Measurements from ENCODE around the gene CHRNB1.

Gene CHRNB1

DNA sequence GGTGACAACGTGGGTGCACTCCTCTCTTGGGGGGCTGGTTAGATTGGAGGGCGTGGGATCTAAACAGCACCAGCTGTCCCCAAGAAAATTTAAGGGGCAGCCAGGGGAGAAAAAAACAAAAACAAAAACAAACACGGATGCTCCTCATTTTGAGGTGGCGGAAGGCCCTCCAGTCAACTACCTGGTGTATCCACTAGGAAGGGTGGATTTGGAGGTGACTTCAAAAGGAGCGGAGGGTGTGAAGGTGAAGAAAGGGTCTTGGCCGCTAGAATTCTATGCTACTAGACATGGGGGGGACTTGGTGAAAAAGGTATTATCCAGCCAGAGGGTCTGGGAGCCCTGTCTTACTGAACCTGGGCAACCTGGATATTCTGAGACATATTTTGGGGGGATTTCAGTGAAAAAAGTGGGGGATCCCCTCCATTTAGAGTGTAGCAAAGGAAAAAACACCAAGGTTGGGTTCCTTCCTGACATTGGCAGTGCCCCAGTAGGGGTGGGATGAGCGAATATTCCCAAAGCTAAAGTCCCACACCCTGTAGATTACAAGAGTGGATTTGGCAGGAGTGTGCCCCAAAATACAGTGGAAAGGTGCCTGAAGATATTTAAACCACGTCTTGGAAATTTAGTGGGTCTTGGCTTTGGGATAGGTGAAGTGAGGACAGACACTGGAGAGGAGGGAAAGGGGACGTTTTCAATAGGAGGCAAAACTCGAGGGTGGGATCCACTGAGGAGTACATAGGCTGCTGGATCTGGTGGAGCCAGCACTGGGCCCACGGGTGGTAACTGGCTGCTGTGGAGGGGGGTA lies 6.0 kb upstream of the CHRNB1 start:
- DNase-seq, result no peak

DNA sequence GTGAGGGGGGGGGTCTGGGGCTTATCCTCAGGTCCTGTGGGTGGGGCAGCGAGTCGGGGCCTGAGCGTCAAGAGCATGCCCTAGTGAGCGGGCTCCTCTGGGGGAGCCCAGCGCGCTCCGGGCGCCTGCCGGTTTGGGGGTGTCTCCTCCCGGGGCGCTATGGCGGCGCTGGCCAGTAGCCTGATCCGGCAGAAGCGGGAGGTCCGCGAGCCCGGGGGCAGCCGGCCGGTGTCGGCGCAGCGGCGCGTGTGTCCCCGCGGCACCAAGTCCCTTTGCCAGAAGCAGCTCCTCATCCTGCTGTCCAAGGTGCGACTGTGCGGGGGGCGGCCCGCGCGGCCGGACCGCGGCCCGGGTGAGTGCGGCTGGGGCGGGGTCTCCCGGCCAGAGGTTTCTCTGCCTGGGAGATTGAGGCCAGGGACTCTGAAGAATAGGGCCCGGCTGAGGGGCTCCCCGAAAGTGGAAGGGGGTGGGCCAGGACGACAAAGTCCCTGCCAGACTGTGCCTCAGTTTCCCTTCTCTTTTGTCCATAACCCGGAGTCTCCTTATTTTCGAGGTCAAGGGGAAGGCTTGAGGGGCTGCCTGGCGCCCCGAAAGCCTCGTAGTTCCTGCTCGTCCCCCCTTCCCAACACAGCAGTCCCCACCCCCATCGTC lies 5.3 kb upstream of the CHRNB1 start, which contains the start of gene FGF11:
FGF11 (plus strand) TSS at position 51 of the 651 bp plus-strand sequence; CDS start at position 160, 109 bp downstream.
- no peak for DNase-seq

DNA sequence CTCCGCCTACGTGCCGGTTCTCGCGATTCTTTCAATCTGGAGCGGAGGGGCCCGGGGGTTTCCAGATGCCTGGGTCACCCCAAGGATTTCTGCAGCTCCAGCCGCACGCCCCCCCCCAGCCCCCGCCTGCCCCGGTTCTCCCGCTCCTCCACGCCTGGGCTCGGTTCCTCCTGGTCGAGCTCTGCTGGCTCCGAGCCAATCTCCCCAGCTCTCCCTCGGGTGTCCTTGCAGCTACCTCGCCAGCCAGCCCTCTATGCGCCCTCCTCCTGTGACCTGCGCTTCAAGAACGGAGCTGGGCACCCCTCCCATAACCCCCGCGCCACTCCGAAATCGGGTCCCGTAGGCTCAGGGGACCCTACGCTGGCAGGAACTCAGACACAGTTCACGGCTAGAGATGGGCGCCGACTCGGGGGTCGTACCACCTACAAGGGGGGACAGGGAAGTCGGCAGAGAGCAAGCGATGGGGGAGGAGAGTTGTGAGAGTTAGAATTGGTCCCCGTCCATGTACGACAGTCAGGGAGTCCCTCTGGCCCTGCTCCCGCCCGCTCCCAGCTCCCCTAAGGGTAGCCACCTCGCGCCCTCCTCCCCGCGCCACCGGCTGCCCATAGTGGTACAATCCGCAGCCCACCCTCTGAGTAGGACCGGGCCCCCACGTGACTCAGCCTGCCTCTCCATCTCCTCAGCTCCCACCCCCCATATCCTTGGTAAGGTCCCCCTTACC lies 4.6 kb upstream of the CHRNB1 start:
- peak; percentile 59 for DNase-seq

DNA sequence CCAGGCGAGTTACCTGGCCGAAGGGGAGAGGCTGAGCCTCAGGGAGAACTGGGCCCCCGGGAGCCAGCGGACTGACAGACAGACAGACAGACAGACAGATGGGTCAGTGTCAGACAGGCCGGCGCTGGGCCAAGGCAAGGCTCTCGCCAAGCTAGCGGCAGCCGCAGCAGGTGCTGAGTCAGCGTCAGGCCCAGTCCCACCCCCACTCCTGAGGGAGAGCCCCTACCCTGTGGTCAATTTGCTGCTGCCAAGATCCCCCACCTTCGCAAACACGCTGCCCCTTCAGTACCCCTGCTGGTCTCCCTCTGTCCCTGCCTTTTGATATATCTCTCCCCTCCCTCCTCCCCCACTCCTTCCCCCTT lies 4.0 kb upstream of the CHRNB1 start:
- peak; percentile 59 for DNase-seq

DNA sequence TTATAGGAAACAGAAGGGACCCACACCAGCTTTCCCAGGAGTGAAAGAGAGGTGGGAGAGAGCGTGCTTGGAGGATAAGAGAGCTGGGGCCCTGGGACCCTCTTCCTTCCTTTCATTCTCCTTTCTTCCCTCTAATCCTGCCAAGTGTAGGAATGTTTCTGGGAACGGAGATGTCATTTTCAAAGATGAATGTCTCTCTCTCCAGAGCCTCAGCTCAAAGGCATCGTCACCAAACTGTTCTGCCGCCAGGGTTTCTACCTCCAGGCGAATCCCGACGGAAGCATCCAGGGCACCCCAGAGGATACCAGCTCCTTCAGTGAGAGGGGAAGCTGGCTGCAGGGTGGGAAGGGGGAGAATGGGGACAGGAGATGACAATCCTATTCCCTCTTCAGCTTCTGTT lies 3.6 kb upstream of the CHRNB1 start:
- no peak for DNase-seq

DNA sequence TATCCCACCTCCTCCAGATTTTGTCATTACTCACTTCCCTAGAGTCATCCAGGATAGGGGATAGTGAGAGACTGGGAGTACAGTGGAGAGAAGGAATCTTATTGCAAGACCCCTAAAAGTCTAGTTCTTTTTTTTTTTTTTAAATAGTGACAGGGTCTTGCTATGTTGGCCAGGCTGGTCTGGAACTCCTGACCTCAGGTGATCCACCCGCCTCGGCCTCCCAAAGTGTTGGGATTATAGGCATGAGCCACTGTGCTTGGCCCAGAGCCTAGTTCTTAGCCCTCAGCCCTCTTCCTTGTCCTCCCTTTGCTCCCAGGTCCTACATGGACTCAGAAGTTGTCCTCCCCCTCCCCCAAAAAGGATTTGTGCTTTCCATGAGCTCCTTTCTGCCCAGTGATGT lies 2.7 kb upstream of the CHRNB1 start:
- DNase-seq, result no peak

DNA sequence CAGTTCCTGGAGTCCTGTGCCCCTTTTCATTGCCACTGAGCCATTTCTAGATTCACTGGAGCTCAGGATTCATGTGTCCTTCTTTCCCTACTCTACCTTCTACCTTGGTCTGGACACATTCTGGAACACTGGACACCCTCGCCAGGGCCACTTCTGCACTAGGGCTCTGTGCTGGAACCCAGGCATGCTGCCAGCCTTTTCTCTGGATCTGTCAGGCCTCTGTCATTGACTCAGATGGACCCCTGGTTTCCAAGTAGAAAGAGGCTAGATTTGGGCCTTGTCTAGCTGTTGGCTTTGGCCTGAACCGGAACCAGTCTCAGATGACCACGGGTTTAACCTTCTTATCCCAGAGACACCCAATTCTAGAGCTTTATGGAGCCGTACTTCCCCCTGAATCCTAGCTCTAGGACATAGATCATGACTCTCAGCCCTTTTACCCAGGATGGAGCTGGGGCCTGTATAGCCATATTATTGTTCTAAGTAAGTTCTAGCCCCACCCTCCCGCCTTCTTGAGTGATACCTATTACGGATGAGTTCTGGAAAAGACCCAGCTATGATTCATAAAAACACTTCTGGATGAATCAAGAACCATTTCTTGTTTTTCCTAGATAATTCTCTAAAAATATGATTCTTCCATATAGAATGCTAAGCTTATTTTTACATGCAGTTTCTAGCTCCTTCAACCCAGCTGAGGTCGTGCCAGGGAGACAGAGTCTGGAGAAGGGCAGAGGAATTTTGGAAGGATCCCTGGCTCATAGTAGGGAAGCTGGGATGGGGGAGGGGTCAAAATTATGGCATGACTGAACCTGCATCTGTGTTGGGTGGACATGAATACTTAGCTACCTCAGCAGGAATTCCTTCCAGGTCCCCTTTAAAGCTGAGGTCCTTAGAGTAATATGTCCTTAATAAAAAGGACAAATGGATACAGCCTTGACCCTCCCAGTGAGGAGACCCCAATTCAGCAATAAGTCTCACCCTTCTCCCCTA lies 1.1 kb upstream of the CHRNB1 start:
- DNase-seq, result no peak

DNA sequence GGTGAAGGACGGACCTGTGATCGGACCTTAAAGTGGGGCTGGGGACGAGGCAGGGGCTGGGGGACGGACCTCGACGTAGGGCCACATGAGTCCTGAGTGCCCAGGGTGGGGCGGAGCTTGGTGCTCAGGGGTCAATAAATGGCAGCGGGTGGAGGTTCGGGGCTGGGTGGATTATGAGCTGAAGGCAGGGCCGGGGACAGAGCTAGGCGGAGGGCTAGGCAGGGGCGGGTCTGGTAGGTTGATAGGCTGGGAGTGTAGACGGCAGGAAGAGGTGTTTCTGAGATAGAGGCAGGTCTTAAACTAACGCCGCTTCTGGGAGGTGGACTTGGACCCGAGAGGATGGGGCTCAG lies 733 bp downstream of the CHRNB1 start:
- DNase-seq, result peak; percentile 9

DNA sequence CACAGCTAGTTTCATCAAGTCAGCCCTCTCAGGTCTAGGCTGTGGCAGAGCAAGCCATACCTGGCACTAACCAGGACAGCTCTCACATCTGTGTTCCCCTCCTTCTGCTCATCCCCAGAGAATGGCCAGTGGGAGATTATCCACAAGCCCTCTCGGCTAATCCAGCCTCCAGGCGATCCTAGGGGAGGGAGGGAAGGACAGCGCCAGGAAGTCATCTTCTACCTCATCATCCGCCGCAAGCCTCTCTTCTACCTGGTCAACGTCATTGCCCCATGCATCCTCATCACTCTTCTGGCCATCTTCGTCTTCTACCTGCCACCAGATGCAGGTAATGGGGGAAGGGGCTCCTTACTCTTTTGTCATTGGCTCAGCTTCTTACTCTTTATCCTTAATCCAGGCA lies 3.6 kb downstream of the CHRNB1 start:
- DNase-seq, result no peak

DNA sequence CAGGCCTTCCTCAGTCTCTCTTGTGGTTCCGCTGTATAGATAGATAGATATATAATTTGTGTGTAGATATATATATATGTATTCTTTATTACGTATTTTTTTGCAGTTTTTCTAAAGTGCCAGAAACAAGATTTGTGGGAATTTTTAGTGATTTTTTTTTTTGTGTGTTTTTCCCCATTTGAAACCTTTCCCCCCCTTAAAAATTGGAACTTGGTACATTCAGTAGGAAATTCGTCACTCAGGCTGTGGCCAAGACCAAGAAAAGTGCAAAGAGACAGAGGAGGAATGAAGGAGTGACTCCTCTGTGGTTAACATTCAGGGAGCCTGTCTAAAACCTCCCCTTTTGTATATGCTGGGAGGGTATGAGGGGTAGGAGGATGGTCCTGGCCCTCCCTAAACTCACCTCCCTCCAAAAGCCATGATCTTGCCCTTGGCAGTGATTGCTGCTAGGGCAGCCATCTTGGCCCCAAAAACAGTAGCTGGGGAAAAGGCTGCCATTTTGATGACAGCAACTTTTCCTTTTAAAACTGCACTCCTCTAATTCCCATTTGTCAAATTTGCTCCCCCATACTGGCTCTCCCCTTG lies 15.2 kb downstream of the CHRNB1 start:
- DNase-seq, result no peak

DNA sequence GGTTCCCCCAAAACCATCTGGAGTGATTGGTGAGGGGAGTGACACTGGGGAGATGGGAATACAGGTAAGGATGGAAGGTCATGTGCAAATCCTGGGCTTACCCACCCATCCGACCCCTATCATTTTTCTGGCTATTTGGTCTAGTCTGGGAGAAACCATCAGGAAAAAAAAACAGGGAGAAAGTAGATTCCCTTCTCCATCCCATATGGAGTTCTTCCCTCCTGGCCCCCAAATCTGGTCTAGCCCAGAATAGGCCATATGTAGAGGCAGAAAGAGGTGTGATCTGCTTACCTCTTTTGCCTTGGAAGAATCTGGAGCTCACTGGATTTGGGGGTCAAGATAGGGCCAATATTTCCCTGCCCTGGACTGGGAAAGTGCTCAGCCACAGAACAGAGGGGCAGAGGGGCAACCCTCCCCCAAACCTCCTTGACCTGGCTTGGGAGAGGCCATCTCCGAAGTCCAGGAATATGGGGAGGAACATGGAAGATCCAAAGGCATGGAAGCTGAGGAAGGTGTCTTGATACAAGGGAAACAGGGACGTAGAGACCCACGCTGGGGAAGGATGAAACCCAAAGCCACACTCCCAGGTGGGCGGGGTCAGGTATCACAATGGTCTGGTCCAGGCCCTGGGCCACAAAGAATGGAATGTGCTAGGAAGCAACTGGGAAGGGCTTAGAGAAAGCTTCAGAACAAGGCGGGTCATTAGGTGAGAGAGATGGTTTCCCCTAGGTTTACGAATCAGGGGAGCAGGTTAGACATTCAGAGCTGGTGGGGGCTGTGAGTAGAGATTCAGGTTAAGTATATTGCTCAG lies 16.2 kb downstream of the CHRNB1 start:
- DNase-seq, result no peak

DNA sequence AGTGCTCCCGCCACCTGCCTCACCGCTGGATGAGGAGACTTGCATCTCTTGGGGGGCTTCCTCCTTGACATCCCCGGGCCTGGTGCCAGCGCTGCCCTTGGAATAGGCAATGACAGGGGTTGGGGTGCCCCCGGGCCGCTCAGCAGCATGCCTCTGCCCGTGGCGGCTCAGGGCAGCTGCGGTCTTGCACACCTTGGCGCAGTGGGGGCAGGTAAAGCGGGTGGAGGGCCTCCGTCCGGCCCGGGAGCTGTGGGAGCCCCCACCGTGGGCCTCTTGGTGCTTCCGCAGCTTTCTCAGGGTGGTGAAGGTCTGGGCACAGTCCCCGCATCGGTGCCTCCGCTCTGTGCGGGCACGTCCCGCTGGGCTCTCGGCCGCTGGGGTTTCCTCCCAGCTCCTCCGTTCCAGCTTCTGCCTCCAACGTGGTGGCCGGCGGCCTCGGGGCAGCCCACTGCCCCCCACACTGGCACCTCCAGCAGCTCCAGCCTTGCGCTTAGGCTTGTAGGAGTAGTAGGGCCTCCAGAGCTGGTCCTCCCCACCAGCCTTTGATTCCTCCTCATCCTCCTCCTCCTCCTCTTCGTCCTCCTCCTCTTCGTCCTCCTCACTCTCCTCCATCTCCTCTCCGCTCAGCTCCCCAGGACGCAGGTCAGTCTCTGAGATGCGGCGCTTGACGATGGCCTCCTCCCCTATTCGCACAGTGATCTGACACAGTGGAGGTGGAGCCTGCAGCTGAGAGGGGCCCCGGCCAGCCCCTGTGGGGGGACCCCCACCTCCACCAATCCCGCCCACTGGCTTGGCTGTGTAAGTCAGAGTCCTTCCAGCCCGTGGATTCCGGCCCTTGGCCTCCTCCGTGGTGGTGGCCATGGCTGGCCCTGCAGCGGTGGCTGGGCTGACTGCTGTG lies 17.9 kb downstream of the CHRNB1 start:
- DNase-seq, result no peak

DNA sequence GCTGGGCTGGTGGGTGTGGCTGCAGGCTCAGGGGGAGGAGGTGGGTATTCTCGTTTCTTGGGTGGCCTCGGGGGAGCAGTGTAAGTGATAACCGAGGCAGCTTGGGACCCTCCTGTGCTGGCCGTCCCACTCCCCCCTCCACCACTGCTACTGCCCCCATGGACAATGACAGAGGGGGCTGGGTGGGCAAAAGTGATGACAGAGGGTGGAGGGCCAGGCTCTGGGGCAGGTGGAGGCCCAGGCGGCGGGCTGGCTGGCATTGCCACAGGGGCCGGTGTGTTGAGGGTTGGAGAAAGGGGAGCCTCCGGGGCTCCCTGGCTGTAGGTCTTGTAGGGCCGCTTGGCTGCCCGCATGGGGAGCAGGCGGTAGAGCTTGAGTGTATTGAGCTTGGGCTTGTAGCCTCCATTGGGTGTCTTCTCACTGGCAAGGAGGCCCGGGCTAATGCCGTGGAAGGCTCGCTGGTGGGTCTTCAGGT lies 18.5 kb downstream of the CHRNB1 start:
- no peak for DNase-seq

DNA sequence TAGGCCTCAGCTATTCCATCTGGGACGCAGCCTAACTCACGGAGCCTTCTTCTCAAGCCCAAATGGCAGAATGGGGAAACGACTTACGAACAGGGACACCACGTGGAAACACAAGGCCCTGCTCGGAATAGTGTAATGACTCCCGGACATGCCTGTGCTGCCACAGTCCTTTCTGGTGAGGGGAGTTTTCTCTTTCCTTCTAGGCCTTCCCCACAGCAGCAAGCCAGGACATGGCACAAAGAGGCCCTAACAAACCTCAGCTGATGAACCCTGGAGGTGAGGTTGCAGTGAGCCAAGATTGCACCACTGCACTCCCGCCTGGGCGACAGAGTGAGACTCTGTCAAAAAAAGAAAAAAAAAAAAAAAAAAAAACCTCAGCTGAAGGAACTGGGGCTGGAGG lies 19.2 kb downstream of the CHRNB1 start:
- no peak for DNase-seq

DNA sequence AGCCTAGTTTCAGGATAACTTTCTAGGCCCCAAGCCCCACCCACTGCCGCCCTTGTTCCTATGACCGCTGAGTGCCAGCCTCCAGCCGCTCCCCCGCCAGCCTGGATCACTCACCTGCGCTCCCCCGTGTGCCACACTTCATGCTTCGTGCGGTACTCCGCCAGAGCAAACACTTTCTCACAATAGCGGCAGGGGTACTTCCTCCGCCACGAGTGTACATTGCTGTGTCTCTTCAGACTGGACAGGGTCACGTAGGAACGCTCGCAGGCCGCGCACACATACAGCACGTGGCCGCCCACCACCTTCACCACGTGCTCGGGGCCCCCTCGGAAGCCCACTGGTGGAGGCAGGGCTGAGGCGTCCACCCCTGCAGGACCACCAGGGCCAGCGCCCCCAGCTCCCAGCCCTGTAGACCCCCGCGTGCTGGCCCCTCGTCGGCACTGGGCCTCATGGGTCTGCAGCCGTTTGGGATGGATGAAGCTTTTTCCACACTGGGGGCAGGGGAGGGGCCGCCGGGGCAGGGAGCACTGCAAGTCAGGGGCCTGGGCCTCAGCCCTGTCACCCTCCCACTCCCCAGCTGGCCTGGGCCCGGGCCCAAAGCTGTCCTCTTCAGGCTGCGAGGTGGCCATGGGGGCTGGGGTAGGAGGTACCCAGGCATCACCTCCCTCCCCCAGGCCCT lies 20.9 kb downstream of the CHRNB1 start:
- no peak for DNase-seq

DNA sequence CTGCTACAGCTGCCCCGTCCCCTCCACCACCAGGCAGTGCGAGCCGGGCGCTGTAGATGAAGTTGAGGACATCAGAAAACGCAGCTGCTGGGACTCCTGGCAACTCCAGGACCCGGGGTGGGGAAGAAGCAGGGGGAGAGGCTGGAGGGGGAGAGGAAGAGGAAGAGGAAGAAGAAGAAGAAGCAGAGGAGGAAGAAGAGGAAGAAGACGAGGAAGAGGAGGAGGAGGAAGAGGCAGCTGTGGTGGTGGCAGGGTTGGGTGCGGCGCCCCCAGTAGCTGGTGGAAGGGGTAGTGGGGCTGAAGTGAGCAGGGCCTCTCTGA lies 21.4 kb downstream of the CHRNB1 start:
- no peak for DNase-seq

DNA sequence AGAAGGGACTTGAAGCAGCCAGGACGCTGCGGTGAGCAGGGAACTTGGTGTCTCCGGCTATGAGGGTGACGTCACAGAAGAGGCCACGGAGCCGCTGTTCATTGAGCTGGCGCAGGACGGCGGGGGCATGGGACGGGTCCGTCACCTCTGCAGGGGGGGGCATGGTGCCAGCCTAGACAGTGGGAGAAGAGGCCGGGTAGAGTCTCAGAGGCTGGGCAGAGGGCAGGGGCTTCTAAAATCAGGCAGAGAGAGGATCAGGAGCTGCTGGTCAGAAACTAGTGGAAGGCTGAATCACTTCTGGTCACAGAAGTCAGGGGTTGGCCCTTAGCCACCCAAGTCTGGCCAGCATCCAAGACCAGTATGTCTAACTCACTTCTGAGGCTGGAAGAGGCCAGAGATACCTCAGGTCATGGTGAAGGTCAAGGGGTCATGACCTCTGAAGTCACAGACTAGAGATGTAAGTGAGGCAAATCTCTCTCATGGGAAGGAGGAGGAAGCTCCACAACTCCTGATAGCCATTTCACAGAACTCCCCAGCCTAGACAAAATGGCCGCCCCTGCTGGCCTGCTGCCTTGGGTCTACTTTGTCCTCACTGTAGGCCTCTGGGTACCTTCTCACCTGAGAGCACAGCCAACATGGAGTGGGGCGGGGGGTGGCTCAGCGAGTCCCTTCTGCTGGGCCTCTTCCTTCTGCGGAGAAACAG lies 21.9 kb downstream of the CHRNB1 start:
- DNase-seq, result no peak

DNA sequence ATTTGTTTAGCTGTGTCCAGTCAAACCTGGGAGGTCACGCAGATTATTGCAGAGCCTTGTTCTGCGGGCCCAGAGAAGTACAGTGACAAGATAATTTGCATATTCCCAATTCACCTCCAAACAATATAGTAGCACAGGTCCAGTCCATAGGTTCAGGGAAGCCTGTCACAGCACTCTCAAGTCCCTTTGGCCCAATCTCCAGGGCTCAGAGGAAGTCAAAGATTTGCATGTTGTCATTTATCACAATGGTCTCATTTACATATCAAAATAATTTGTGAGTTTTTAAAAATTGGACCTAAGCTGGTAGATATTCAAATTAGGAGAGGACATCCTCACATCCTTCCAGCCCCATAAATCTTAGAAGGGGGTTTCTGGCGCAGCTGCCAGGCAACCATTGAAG lies 22.6 kb downstream of the CHRNB1 start:
- DNase-seq, result no peak

DNA sequence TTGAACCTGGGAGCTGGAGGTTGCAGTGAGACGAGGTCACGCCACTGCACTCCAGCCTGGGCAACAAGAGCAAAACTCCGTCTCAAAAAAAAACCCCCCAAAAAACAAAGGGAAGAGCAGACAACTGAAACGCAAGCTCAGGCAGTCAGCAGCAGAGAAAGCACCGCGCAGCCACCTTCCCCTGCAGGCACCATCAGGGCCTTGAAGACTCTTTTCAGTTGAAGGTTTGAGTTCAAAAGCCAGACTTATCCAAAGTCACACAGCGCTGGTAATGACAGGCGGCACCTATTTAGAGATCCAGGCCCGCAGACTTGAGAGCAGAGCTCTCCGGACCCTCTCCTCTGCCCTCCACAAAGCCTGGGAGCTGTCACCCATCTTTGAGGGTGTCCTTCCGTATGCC lies 23.4 kb downstream of the CHRNB1 start:
- DNase-seq, result no peak
